Neural cell (in vitro differentiated cells): ENCODE results near the gene ITGB5. TPM values are rescaled to one million over a fixed set of nuclear protein-coding genes. Genes with fewer than 3 reads are reported as not detected.
"Not testable (repeated sequence)": the region's sequence is repeated elsewhere in the genome, so short reads cannot be mapped to it uniquely, and the experiment has no call there.

Experiments
- H2AFZ ChIP-seq: fragments of 200-600, 300-800 bp; sonication (generic), shearing (Covaris generic); 2 replicates; pipeline ENCODE4 v1.6.0; 2014; ENCODE audit warnings: low read depth, mild to moderate bottlenecking, antibody characterized with exemption, low read length, moderate library complexity
- H3F3A ChIP-seq: fragments of 200-600 bp; shearing (Covaris generic); 2 replicates; pipeline ENCODE4 v1.6.1; 2016; ENCODE audit warnings: mild to moderate bottlenecking, moderate library complexity, mixed read lengths, antibody characterized with exemption, low read length; ENCODE audit not compliant: insufficient read depth, poor library complexity, severe bottlenecking
- H3K27ac ChIP-seq: fragments of 200-600, 300-800 bp; sonication (generic), shearing (Covaris generic); 2 replicates; pipeline ENCODE4 v1.5.1; 2014; ENCODE audit warnings: mild to moderate bottlenecking, low read length, moderate library complexity
- H3K27me3 ChIP-seq: fragments of 300-800, 200-600 bp; sonication (generic), shearing (Covaris generic); 2 replicates; pipeline ENCODE4 v1.6.0; 2014; ENCODE audit warnings: mild to moderate bottlenecking, low read depth, low read length, moderate library complexity; ENCODE audit not compliant: insufficient read depth
- H3K36me3 ChIP-seq: fragments of 300-800, 200-600 bp; sonication (generic), shearing (Covaris generic); 2 replicates; pipeline ENCODE4 v1.5.1; 2014; ENCODE audit warnings: mild to moderate bottlenecking, antibody characterized with exemption, low read length, moderate library complexity; ENCODE audit not compliant: insufficient read depth
- H3K4me2 ChIP-seq: fragments of 300-800, 200-600 bp; sonication (generic), shearing (Covaris generic); 2 replicates; pipeline ENCODE4 v1.6.0; 2014; ENCODE audit warnings: mild to moderate bottlenecking, low read length
- H3K4me3 ChIP-seq: fragments of 300-800, 200-600 bp; sonication (generic), shearing (Covaris generic); 2 replicates; pipeline ENCODE4 v1.5.1; 2014; ENCODE audit warnings: mild to moderate bottlenecking, low read length, moderate library complexity
- H3K79me2 ChIP-seq: fragments of 200-600 bp; shearing (Covaris generic); replicated peaks from 2 replicates; pipeline ENCODE4 v1.6.0; 2014; ENCODE audit warnings: mild to moderate bottlenecking, low read length, moderate library complexity; ENCODE audit not compliant: insufficient read depth
- H3K9ac ChIP-seq: fragments of 300-800, 200-600 bp; sonication (generic), shearing (Covaris generic); 2 replicates; pipeline ENCODE4 v1.6.1; 2016; ENCODE audit warnings: mild to moderate bottlenecking, low read length, mixed read lengths
- H3K9me2 ChIP-seq: fragments of 200-600 bp; shearing (Covaris generic); 2 replicates; pipeline ENCODE4 v1.6.1; 2016; ENCODE audit warnings: mild to moderate bottlenecking, low read length, mixed read lengths; ENCODE audit not compliant: insufficient read depth
- H3K9me3 ChIP-seq: fragments of 200-600, 300-800 bp; sonication (generic), shearing (Covaris generic); 2 replicates; pipeline ENCODE4 v1.6.1; 2016; ENCODE audit warnings: mild to moderate bottlenecking, mixed run types, low read length, moderate library complexity, mixed read lengths
- H4K20me1 ChIP-seq: fragments of 200-600 bp; shearing (Covaris generic); 2 replicates; pipeline ENCODE4 v1.6.1; 2016; ENCODE audit warnings: mild to moderate bottlenecking, mixed run types; ENCODE audit not compliant: insufficient read depth
- CTCF ChIP-seq: fragments of 450-650 bp; IDR thresholded peaks from 2 replicates; pipeline ENCODE4 v1.5.1; 2014; ENCODE audit warnings: antibody characterized with exemption, mild to moderate bottlenecking, moderate library complexity; ENCODE audit not compliant: poor library complexity, severe bottlenecking
- EP300 ChIP-seq: fragments of 450-650 bp; conservative IDR thresholded peaks from 2 replicates; pipeline ENCODE4 v1.6.1; 2014; ENCODE audit warnings: antibody characterized with exemption, mild to moderate bottlenecking, moderate library complexity; ENCODE audit not compliant: poor library complexity, severe bottlenecking
- EZH2 ChIP-seq: fragments of 200-600, 300-800 bp; shearing (Covaris generic), sonication (generic); IDR thresholded peaks from 2 replicates; pipeline ENCODE4 v1.6.1; 2014; ENCODE audit warnings: antibody characterized with exemption, low read length, borderline replicate concordance, mild to moderate bottlenecking; ENCODE audit not compliant: insufficient read depth, poor library complexity, severe bottlenecking
- MXI1 ChIP-seq: fragments of 450-650 bp; conservative IDR thresholded peaks from 2 replicates; pipeline ENCODE4 v1.6.1; 2014; ENCODE audit warnings: antibody characterized with exemption, mild to moderate bottlenecking; ENCODE audit not compliant: poor library complexity, severe bottlenecking
- POLR2AphosphoS5 ChIP-seq: IDR thresholded peaks from 2 replicates; pipeline ENCODE4 v1.6.1; 2012
- RAD21 ChIP-seq: fragments of 450-650 bp; conservative IDR thresholded peaks from 2 replicates; pipeline ENCODE4 v1.6.1; 2014; ENCODE audit warnings: antibody characterized with exemption, mild to moderate bottlenecking, moderate library complexity
- REST ChIP-seq: IDR thresholded peaks from 2 replicates; pipeline ENCODE4 v1.6.1; 2012; ENCODE audit warnings: borderline replicate concordance
- SMC3 ChIP-seq: fragments of 450-650 bp; conservative IDR thresholded peaks from 2 replicates; pipeline ENCODE4 v1.6.1; 2014; ENCODE audit warnings: antibody characterized with exemption, mild to moderate bottlenecking, moderate library complexity; ENCODE audit not compliant: poor library complexity
- TAF1 ChIP-seq: IDR thresholded peaks from 2 replicates; pipeline ENCODE4 v1.6.1; 2012; ENCODE audit warnings: low read depth
- polyA plus RNA-seq: library from polyadenylated mRNA; depleted of rRNA; stranded (reverse); fragments of >200 nt; gene quantifications from 2 replicates; pipeline ENCODE4 v1.2.3, GENCODE V29; 2014

Gene ITGB5
- polyA plus RNA-seq, 1 donor from 2014 or later = 1.2 TPM

DNA sequence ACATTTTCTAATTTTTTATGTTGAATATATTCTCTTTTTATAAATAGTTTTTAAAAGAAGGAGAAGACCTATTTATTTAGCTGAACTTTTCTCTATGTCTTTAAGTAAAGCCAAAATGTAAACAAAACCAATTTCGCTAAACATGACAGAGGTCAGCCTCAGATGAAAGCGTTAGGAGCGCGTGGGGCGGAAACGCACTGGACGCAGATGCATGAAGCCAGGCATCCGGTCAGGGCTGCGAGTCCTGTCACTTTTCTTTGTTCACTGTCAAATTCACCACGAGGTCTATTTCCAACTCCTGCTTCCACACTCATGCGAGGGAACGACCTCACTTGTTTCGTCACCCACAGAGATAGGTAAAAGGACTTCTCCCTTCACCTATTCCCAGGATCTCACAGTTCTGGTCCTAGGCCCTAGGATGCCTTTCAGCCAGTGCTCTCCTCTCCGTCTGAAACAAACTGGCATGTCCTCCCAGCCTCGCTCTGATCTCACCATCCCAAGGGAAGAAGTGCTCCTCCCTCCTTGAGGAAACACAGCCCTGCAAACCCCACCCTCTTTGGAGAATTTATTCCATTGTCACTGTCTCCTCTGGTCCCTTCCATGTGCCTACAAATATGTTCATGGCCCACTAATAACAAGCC is 57.9 kb downstream of the ITGB5 start:
- no peaks in the 10 kb centered on the region for H3K9me3 ChIP-seq
- no peaks in the 10 kb centered on the region for H3K9me2 ChIP-seq
- no peak overlapping the region for H3K9ac ChIP-seq
- no peaks in the 10 kb centered on the region for H4K20me1 ChIP-seq
- no peaks in the 10 kb centered on the region for H3K79me2 ChIP-seq
- TF ChIP-seq REST (no peak), SMC3 (no peak), MXI1 (no peak), RAD21 (no peak), TAF1 (no peak), EP300 (no peak), CTCF (no peak), POLR2AphosphoS5 (no peak), EZH2 (no peak)
- H3K27ac ChIP-seq = no peak overlapping the region
- H3K27me3 ChIP-seq = no peaks in the 10 kb centered on the region
- no peak overlapping the region for H2AFZ ChIP-seq
- H3F3A ChIP-seq = no peaks in the 10 kb centered on the region
- H3K36me3 ChIP-seq = no peaks in the 10 kb centered on the region
- no peak overlapping the region for H3K4me3 ChIP-seq
- no peak overlapping the region for H3K4me2 ChIP-seq

- H3K79me2 ChIP-seq, H2AFZ ChIP-seq, H3K27ac ChIP-seq, H3K9me3 ChIP-seq, H4K20me1 ChIP-seq, H3K27me3 ChIP-seq, H3K9me2 ChIP-seq, H3K4me2 ChIP-seq, H3K4me3 ChIP-seq, H3K9ac ChIP-seq, H3F3A ChIP-seq, H3K36me3 ChIP-seq: not testable (repeated sequence)
Measured at GRCh38 chr3:124827476-124828206, 59.5 kb downstream of the ITGB5 start.
